NCI-H1417 (cell line): ENCODE results near the gene PRG3.
"Not testable (repeated sequence)": the region's sequence is repeated elsewhere in the genome, so short reads cannot be mapped to it uniquely, and the experiment has no call there.

Experiments
- DNase-seq, 3 experiments: peaks; one replicate each; lab custom pipeline; 2025; lab: John Stamatoyannopoulos, UW

The PRG3 gene

GRCh38 chr11:57336856-57337255, 44.1 kb downstream of the PRG3 start:
- DNase-seq: not testable (repeated sequence)

GRCh38 chr11:57336111-57336666, 44.8 kb downstream of the PRG3 start:
- DNase-seq: no peak

GRCh38 chr11:57335343-57336110, 45.4 kb downstream of the PRG3 start, which contains the start of gene SSRP1:
Gene SSRP1, minus strand, starts transcription at chr11:57335892. Its CDS starts 771 bp downstream, at chr11:57335121.
- DNase-seq: peak; percentile 85 to 94 (median 89)

GRCh38 chr11:57335023-57335342, 46.0 kb downstream of the PRG3 start:
- no peak for DNase-seq

- no peak for DNase-seq
Observed at GRCh38 chr11:57332694-57333440, 48.1 kb downstream of the PRG3 start.

GRCh38 chr11:57331720-57332119, 49.2 kb downstream of the PRG3 start:
- no peak for DNase-seq

GRCh38 chr11:57330029-57330428, 50.9 kb downstream of the PRG3 start:
- no peak for DNase-seq

- no peak for DNase-seq
Observed at GRCh38 chr11:57327721-57328120, 53.2 kb downstream of the PRG3 start.
